IMR-90 (cell line): Measurements from ENCODE around the gene TM7SF3. TPM values are rescaled to one million over a fixed set of nuclear protein-coding genes. Genes with fewer than 3 reads are reported as not detected.

ENCODE experiments used
- ATAC-seq: fragments of 200-7000 bp; cut with Tn5 transposase; 2 replicates; pipeline ENCODE4 v1.9.1; 2020; ENCODE audit warnings: low read depth, mild to moderate bottlenecking, moderate library complexity
- BruUV-seq: library from RNA; stranded (reverse); fragments of 400-500 nt; replicated peaks from 2 replicates; lab custom pipeline; 2021; lab: Mats Ljungman, UMichigan
- CTCF ChIA-PET: fragments of 300-600 bp; formaldehyde crosslinking; extraction: SDS; loops from one replicate; lab custom pipeline; 2021; ENCODE audit warnings: antibody characterized with exemption; lab: Yijun Ruan, JAX
- POLR2A ChIA-PET: fragments of 300-600 bp; sonication (Branson Sonifier 250); formaldehyde crosslinking; loops from one replicate; lab custom pipeline; 2022; ENCODE audit warnings: antibody characterized with exemption; ENCODE audit not compliant: unreplicated experiment; lab: Charles Lee
- DNase-seq: peaks from one replicate; pipeline ENCODE4 v3.0.0; 2013
- H2AFZ ChIP-seq: replicated peaks from 2 replicates; pipeline ENCODE3; 2013; ENCODE audit warnings: low read length, mild to moderate bottlenecking; ENCODE audit not compliant: poor library complexity
- H2AK5ac ChIP-seq: 2 replicates; pipeline ENCODE4 v1.6.1; 2013; ENCODE audit warnings: low read depth, low read length, inconsistent platforms
- H2AK9ac ChIP-seq: replicated peaks from 2 replicates; pipeline ENCODE3; 2013; ENCODE audit warnings: mild to moderate bottlenecking, low read depth, low read length, moderate library complexity; ENCODE audit not compliant: poor library complexity
- H2BK120ac ChIP-seq: 2 replicates; pipeline ENCODE4 v1.6.1; 2013; ENCODE audit warnings: low read depth, low read length, inconsistent platforms
- H2BK15ac ChIP-seq: 3 replicates; pipeline ENCODE4 v1.6.1; 2013; ENCODE audit warnings: low read depth, low read length, inconsistent platforms
- H2BK20ac ChIP-seq: 2 replicates; pipeline ENCODE4 v1.6.1; 2013; ENCODE audit warnings: low read depth, mild to moderate bottlenecking, inconsistent platforms, low read length, moderate library complexity
- H2BK5ac ChIP-seq: 2 replicates; pipeline ENCODE4 v1.6.1; 2013; ENCODE audit warnings: mild to moderate bottlenecking, low read depth, low read length, inconsistent platforms; ENCODE audit not compliant: poor library complexity, severe bottlenecking
- H3K14ac ChIP-seq: replicated peaks from 2 replicates; pipeline ENCODE4 v1.6.1; 2013; ENCODE audit warnings: low read depth, low read length, inconsistent platforms
- H3K18ac ChIP-seq: 2 replicates; pipeline ENCODE4 v1.6.1; 2013; ENCODE audit warnings: low read depth, low read length, control low read depth
- H3K23ac ChIP-seq: 2 replicates; pipeline ENCODE4 v1.6.1; 2013; ENCODE audit warnings: low read depth, low read length, inconsistent platforms
- H3K27ac ChIP-seq: 2 replicates; pipeline ENCODE4 v1.5.1; 2013; ENCODE audit warnings: mild to moderate bottlenecking, control low read depth, low read length; ENCODE audit not compliant: insufficient read depth
- H3K27me3 ChIP-seq: 2 replicates; pipeline ENCODE4 v1.6.1; 2013; ENCODE audit warnings: low read length; ENCODE audit not compliant: control insufficient read depth, insufficient read depth
- H3K36me3 ChIP-seq: 2 replicates; pipeline ENCODE4 v1.6.1; 2013; ENCODE audit warnings: low read length, mixed read lengths; ENCODE audit not compliant: control insufficient read depth, insufficient read depth
- H3K4ac ChIP-seq: 2 replicates; pipeline ENCODE4 v1.6.1; 2013; ENCODE audit warnings: low read depth, low read length, inconsistent platforms
- H3K4me1 ChIP-seq: 2 replicates; pipeline ENCODE4 v1.6.1; 2013; ENCODE audit warnings: low read length, mixed read lengths; ENCODE audit not compliant: control insufficient read depth, insufficient read depth
- H3K4me2 ChIP-seq: 2 replicates; pipeline ENCODE4 v1.6.1; 2013; ENCODE audit warnings: low read depth, mild to moderate bottlenecking, control low read depth, low read length, moderate library complexity
- H3K4me3 ChIP-seq: 2 replicates; pipeline ENCODE4 v1.5.1; 2013; ENCODE audit warnings: low read depth, mild to moderate bottlenecking, control low read depth, low read length, moderate library complexity; ENCODE audit not compliant: insufficient read depth
- H3K56ac ChIP-seq: 2 replicates; pipeline ENCODE4 v1.6.1; 2013; ENCODE audit warnings: low read length, inconsistent platforms; ENCODE audit not compliant: insufficient read depth; ENCODE audit errors: extremely low read depth
- H3K79me1 ChIP-seq, 2 experiments: 2 replicates each; pipeline ENCODE4 v1.6.1; 2013; ENCODE audit warnings: low read length in 2 of 2, inconsistent platforms in 1 of 2, low read depth in 1 of 2
- H3K9ac ChIP-seq: 2 replicates; pipeline ENCODE4 v1.6.1; 2013; ENCODE audit warnings: low read depth, low read length, control low read depth
- H3K9me1 ChIP-seq: 2 replicates; pipeline ENCODE4 v1.6.1; 2013; ENCODE audit warnings: low read length, inconsistent platforms; ENCODE audit not compliant: insufficient read depth
- H3K9me3 ChIP-seq: 2 replicates; pipeline ENCODE4 v1.6.1; 2013; ENCODE audit warnings: low read length; ENCODE audit not compliant: control insufficient read depth, insufficient read depth
- H4K20me1 ChIP-seq: 2 replicates; pipeline ENCODE4 v1.6.1; 2013; ENCODE audit warnings: low read length, inconsistent platforms; ENCODE audit not compliant: insufficient read depth
- H4K5ac ChIP-seq: 2 replicates; pipeline ENCODE4 v1.6.1; 2013; ENCODE audit warnings: mild to moderate bottlenecking, low read depth, low read length, control low read depth
- H4K8ac ChIP-seq, 2 experiments: 2 replicates each; pipeline ENCODE4 v1.6.1; 2013; ENCODE audit warnings: low read depth in 2 of 2, low read length in 2 of 2, control low read depth in 1 of 2, inconsistent platforms in 1 of 2
- H4K91ac ChIP-seq: 2 replicates; pipeline ENCODE4 v1.6.1; 2013; ENCODE audit warnings: low read depth, low read length, inconsistent platforms; ENCODE audit not compliant: insufficient read depth
- BHLHE40 ChIP-seq: fragments of 150-350 bp; IDR thresholded peaks from 2 replicates; pipeline ENCODE4 v1.6.1; 2016; ENCODE audit warnings: mild to moderate bottlenecking, low read depth, low read length
- FOS ChIP-seq: fragments of 150-350 bp; IDR thresholded peaks from 2 replicates; pipeline ENCODE4 v1.6.1; 2016; ENCODE audit warnings: low read depth, low read length
- POLR2A ChIP-seq: IDR thresholded peaks from 2 replicates; pipeline ENCODE4 v1.6.1; 2012; ENCODE audit warnings: mild to moderate bottlenecking, low read depth, low read length
- WGBS, 2 experiments: methylation state at CpG; one replicate each; pipeline versions ENCODE4 v1.1.5 to v1.1.7; 2013; ENCODE audit warnings: missing lambda C conversion rate in 2 of 2; ENCODE audit not compliant: insufficient read length in 1 of 2; ENCODE audit errors: extremely low coverage in 2 of 2; 5-methylcytosine and 5-hydroxymethylcytosine counted together
- dilution Hi-C: fragments of 300-500 bp; cut with HindIII; formaldehyde crosslinking; loops from one replicate; pipeline ENCODE4 v1.14.3; 2018; ENCODE audit warnings: low sequenced_read_pairs; ENCODE audit not compliant: unreplicated experiment
- in situ Hi-C: fragments of 300-500 bp; cut with MboI; formaldehyde crosslinking; loops from 3 replicates; pipeline ENCODE4 v1.14.3; 2019; ENCODE audit warnings: low sequenced_read_pairs, inconsistent platforms, mixed read lengths
- intact Hi-C: fragments of 100-400 bp; cut with micrococcal nuclease; formaldehyde crosslinking; loops from 2 replicates; pipeline ENCODE4 v1.10.0; 2022
- polyA plus RNA-seq, 3 experiments: library from polyadenylated mRNA; depleted of rRNA; stranded (reverse); fragments of >200 nt; gene quantifications; 2 replicates each; pipeline ENCODE4 v1.2.3, GENCODE V29; 2012; ENCODE audit warnings: low replicate concordance in 1 of 3
- total RNA-seq: library from RNA; depleted of rRNA; stranded (reverse); fragments of >200 nt; gene quantifications from 2 replicates; pipeline ENCODE4 v1.2.3, GENCODE V29; 2012
- TF ChIP-seq, protein P1 (sequence below): conservative IDR thresholded peaks from 2 replicates; pipeline ENCODE4 v1.5.1; 2012; ENCODE audit warnings: mild to moderate bottlenecking, low read depth, low read length, improper control_type of control experiment

The TM7SF3 gene
- total and polyA plus RNA-seq, 2 of the 4 experiments (the other 2 are of a cell fraction): 35.3 to 46.6 TPM

DNA sequence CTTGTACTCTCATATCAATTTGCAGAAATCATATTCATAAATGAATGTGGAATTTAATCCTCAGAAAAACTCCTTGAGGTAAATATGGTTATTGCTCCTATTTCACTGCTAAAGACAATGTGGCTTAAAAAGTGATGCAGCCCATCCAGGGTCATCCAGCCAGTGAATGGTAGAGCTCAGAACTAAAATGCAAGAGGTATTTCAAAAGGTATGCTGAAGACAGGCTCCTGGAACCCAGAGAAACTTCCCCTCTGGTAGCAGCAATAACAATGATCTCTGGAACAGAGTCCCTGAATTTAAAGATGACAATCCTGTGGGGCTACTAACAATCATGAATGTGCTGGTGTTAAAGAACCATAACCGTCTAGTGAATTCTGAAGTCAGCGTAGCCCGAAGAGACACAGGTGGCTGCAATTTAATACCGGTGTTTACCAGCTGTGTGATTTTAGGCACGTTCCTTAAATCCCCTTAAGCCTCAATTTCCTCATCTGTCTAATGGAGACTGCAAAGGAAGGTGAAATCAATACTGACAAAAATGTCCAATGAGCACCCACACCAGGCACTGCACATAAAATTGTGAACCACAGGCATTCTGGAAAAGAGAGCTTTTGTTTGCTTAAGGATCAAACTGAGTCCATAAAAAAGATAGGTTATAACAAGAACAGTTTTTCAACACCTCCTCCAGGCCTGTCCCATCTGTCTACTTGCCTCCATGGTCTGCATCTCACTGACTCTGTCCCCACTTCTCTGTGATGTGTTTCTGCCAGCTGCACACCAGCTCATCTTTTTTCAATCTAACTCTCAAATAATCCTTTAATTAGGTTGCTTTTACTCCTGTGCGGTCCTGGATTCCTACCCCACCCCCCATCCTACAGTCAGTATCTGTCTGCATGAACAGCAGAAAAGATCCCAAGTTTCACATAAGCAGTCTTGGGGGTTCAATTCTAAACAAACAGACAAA lies 10.5 kb downstream of the TM7SF3 start:
- no peak overlapping the region for H3K9ac ChIP-seq
- H3K27ac ChIP-seq: no peak overlapping the region
- H3K4ac ChIP-seq: no peak overlapping the region
- ChIA-PET CTCF (interaction anchor here (0.9 kb wide), 1 partner anchor 10 kb away, joined by 3 read pairs; the partner anchor contains the start of gene TM7SF3), POLR2A (interaction anchor here (0.6 kb wide), 1 partner anchor 11 kb away, joined by 13 read pairs; no protein-coding TSS in a partner anchor)
- H2BK120ac ChIP-seq: no peak overlapping the region
- H3K56ac ChIP-seq: no peak overlapping the region
- H3K23ac ChIP-seq: no peak overlapping the region
- no peak overlapping the region for H2AK5ac ChIP-seq
- H4K20me1 ChIP-seq: no peaks in the 10 kb centered on the region; the same call in 1 of the 2 replicates
- no peak overlapping the region for H4K8ac ChIP-seq
- H3K79me1 ChIP-seq: peaks cover 6 to 22% of the 10 kb centered on the region in 2 experiments
- no peak overlapping the region for H2AFZ ChIP-seq
- in situ Hi-C loops (no loop called here), intact Hi-C loops (loop anchor here (5.0 kb wide), 1 partner anchor 41 kb away; no protein-coding TSS in a partner anchor), dilution Hi-C loops (no loop called here)
- no peak overlapping the region for H3K14ac ChIP-seq
- ATAC-seq: no peak
- 0 out of 2 replicates have a peak, but pooled peaks cover 2% of the 10 kb centered on the region for H3K36me3 ChIP-seq
- 0 out of 2 replicates have a peak overlapping the region, but pooled peaks have one; percentile 31 for H4K5ac ChIP-seq
- H3K18ac ChIP-seq: no peak overlapping the region
- H3K4me1 ChIP-seq: no peaks in the 10 kb centered on the region
- no peaks in the 10 kb centered on the region for H3K27me3 ChIP-seq
- no peaks in the 10 kb centered on the region for H3K9me3 ChIP-seq
- no peak overlapping the region for H2BK5ac ChIP-seq
- H2BK15ac ChIP-seq: no peak overlapping the region
- DNase-seq: no peak
- TF ChIP-seq FOS (no peak), BHLHE40 (no peak), POLR2A (no peak)
- TF ChIP-seq, protein P1, sequence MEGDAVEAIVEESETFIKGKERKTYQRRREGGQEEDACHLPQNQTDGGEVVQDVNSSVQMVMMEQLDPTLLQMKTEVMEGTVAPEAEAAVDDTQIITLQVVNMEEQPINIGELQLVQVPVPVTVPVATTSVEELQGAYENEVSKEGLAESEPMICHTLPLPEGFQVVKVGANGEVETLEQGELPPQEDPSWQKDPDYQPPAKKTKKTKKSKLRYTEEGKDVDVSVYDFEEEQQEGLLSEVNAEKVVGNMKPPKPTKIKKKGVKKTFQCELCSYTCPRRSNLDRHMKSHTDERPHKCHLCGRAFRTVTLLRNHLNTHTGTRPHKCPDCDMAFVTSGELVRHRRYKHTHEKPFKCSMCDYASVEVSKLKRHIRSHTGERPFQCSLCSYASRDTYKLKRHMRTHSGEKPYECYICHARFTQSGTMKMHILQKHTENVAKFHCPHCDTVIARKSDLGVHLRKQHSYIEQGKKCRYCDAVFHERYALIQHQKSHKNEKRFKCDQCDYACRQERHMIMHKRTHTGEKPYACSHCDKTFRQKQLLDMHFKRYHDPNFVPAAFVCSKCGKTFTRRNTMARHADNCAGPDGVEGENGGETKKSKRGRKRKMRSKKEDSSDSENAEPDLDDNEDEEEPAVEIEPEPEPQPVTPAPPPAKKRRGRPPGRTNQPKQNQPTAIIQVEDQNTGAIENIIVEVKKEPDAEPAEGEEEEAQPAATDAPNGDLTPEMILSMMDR: no peak
- H3K4me3 ChIP-seq: no peak overlapping the region
- no peak overlapping the region for H4K91ac ChIP-seq
- no peak overlapping the region for H3K4me2 ChIP-seq
- BruUV-seq: no TSS peak
- H2AK9ac ChIP-seq: no peak overlapping the region
- no CpG with 5 or more reads among the region's 6 CpGs for WGBS, 2 experiments
- H2BK20ac ChIP-seq: no peak overlapping the region
- 0 out of 2 replicates have a peak, but pooled peaks cover 6% of the 10 kb centered on the region for H3K9me1 ChIP-seq
